Prostate gland (tissue), 2 donors: ENCODE measurements around the gene RPTOR. TPM values are rescaled to one million over a fixed set of nuclear protein-coding genes. Genes with fewer than 3 reads are reported as not detected.

ENCODE experiments used
- DNase-seq: peaks from one replicate; pipeline ENCODE4 v3.0.0-alpha.2; 2019; ENCODE audit warnings: low spot score
- H3K27ac ChIP-seq, 2 donors: fragments of 200-600 bp; sonication (generic); 2 replicates each; pipeline ENCODE4 v1.5.1; 2017 to 2019
- H3K27me3 ChIP-seq: fragments of 200-600 bp; sonication (generic); replicated peaks from 2 replicates; pipeline ENCODE4 v1.5.1; 2019; ENCODE audit not compliant: insufficient read depth
- H3K36me3 ChIP-seq, 2 donors: fragments of 200-600 bp; sonication (generic); 1 replicate in 1 of 2; 2 replicates in 1 of 2; pipeline versions ENCODE4 v1.5.1 to v1.8.1; 2017 to 2019
- H3K4me1 ChIP-seq: fragments of 200-600 bp; sonication (generic); replicated peaks from 2 replicates; pipeline ENCODE4 v1.5.1; 2019
- H3K4me3 ChIP-seq, 2 donors: fragments of 200-600 bp; sonication (generic); 2 replicates each; pipeline ENCODE4 v1.5.1; 2017 to 2019
- H3K9me3 ChIP-seq: fragments of 200-600 bp; sonication (generic); 2 replicates; pipeline ENCODE4 v1.5.1; 2017
- CTCF ChIP-seq, 4 experiments: fragments of 200-600 bp in 2 of 4; fragments of 450-650 bp in 2 of 4; sonication (generic) in 2 of 4; IDR thresholded peaks; 1 replicate in 3 of 4; 2 replicates in 1 of 4; pipeline ENCODE4 v1.5.1; 2016 to 2019; ENCODE audit warnings: antibody characterized with exemption in 4 of 4, mild to moderate bottlenecking in 2 of 4, moderate library complexity in 2 of 4
- POLR2A ChIP-seq: fragments of 450-650 bp; IDR thresholded peaks from one replicate; pipeline ENCODE4 v1.6.1; 2016; ENCODE audit warnings: antibody characterized with exemption, mild to moderate bottlenecking
- POLR2AphosphoS5 ChIP-seq: sonication (generic); formaldehyde crosslinking; IDR thresholded peaks from one replicate; pipeline ENCODE4 v1.6.1; 2017; ENCODE audit warnings: antibody characterized with exemption
- WGBS: methylation state at CpG from one replicate; pipeline ENCODE4 v1.1.5; 2018; 5-methylcytosine and 5-hydroxymethylcytosine counted together
- intact Hi-C: fragments of 100-400 bp; cut with DNase I; formaldehyde crosslinking; loops from one replicate; pipeline ENCODE4 v1.14.2; 2022
- total RNA-seq, 2 donors: library from RNA; depleted of rRNA; stranded (reverse); fragments of >200 nt; gene quantifications; one replicate each; pipeline ENCODE4 v1.1.0, GENCODE V29; 2016

The RPTOR gene
- total RNA-seq, 2 donors from 2014 or later: 30.3 to 62.5 TPM

DNA sequence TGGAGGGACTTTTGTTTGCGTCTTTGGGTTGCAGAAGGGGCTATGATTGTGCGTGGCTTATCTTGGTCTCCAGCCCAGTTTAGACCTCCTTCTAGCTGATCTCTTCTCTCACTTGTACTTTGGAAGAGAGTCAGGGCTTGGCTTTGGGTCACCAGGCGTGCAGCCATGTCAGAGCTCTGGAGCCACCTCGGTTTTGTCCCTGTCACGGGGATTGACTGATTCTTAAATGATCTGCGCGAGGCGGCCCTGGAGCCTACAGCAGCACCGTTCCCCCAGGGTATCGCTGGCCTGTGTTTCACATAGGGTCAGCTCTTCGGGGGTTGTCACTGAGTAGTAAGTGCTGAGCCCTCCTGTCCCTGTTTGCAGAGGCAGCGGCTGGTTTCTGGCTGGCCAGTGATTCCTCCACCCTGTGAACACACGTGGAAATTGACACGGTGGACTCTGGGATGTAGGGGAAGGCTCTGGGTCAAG lies 237.2 kb downstream of the RPTOR start:
- intact Hi-C loops: no loop called here
- no peak overlapping the region for H3K27ac ChIP-seq
- H3K9me3 ChIP-seq: no peaks in the 10 kb centered on the region
- H3K4me1 ChIP-seq: no peaks in the 10 kb centered on the region
- no peaks in the 10 kb centered on the region for H3K36me3 ChIP-seq
- 80% methylated on average over 14 of the region's 14 CpGs for WGBS
- H3K4me3 ChIP-seq: no peak overlapping the region
- H3K27me3 ChIP-seq: no peaks in the 10 kb centered on the region
- TF ChIP-seq CTCF (IDR thresholded peaks at IDR 0.05): no peak
- no peak for TF ChIP-seq POLR2AphosphoS5
- no peak for TF ChIP-seq POLR2A
- no peak for DNase-seq

DNA sequence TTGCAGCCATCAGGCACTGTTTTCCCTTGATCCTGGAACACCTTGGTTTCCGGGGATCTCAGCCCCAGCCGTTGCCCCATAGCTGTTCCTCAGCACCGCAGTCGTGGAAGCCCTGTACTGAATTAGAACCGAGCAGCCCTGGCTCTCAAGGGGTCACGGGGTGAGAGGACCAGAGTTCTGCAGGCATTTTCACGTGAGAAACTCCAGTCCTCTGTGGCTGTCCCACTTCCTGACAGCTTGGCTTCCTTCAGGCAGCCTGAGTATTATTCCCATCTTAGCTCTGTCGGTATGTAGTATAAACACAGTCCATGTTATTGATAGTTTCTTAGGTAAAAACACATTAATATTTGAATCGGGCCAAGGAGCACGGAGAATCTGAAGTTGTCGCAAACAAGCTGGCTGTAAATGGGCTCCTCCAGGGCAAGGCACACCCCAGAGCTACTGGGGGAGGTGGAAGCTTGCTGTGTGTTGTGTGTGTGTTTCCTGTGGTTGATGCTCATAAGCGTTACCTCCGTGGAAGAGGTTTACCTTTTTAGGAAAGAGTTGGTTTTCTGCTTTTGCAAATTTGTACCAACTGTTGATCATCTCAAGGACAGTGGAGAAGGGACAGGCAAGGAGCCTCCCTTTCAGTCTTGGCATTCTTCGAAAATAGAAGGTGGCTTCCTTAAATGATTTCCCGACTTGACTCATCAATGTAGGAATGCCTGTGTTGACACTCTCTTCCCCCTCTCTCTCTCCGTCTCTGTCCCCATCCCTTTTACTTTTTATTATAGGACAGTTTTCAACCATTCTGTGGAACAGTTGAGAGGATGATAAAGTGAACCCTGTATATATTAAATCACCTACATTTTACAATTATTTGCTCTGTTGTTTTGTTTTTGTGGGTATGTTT lies 238.1 kb downstream of the RPTOR start:
- no peaks in the 10 kb centered on the region for H3K36me3 ChIP-seq
- 69% methylated on average over 16 of the region's 16 CpGs for WGBS
- DNase-seq: no peak
- no peak overlapping the region for H3K27ac ChIP-seq
- no peak overlapping the region for H3K4me3 ChIP-seq
- H3K27me3 ChIP-seq: no peaks in the 10 kb centered on the region
- intact Hi-C loops: no loop called here
- no peak for TF ChIP-seq POLR2AphosphoS5
- no peak for TF ChIP-seq CTCF (IDR thresholded peaks at IDR 0.05)
- TF ChIP-seq POLR2A: no peak
- no peaks in the 10 kb centered on the region for H3K4me1 ChIP-seq
- H3K9me3 ChIP-seq: no peaks in the 10 kb centered on the region

- Histone ChIP-seq H3K27me3 (no peaks in the 10 kb centered on the region), H3K4me1 (no peaks in the 10 kb centered on the region), H3K9me3 (no peaks in the 10 kb centered on the region), H3K36me3 (no peaks in the 10 kb centered on the region), H3K27ac (no peak overlapping the region), H3K4me3 (no peak overlapping the region)
- TF ChIP-seq POLR2AphosphoS5 (no peak), CTCF (IDR thresholded peaks at IDR 0.05) (no peak), POLR2A (no peak)
- no peak for DNase-seq
- WGBS: 81% methylated on average over 8 of the region's 8 CpGs
- intact Hi-C loops: no loop called here
Observed at GRCh38 chr17:80783486-80783885, 238.8 kb downstream of the RPTOR start.

- no peaks in the 10 kb centered on the region for H3K27me3 ChIP-seq
Observed at GRCh38 chr17:80783971-80784370, 239.3 kb downstream of the RPTOR start.

More at GRCh38 chr17:80783971-80784370, 239.3 kb downstream of the RPTOR start:
- no peak for DNase-seq
- TF ChIP-seq CTCF (IDR thresholded peaks at IDR 0.05) (no peak), POLR2AphosphoS5 (no peak), POLR2A (no peak)
- Histone ChIP-seq H3K27ac (no peak overlapping the region), H3K4me1 (no peaks in the 10 kb centered on the region), H3K9me3 (no peaks in the 10 kb centered on the region), H3K4me3 (no peak overlapping the region), H3K36me3 (no peaks in the 10 kb centered on the region)
- WGBS: 85% methylated on average over 6 of the region's 6 CpGs
- intact Hi-C loops: no loop called here
